ENCODE results near the gene PACRG.

- TF ChIP-seq REST (IDR thresholded peaks at IDR 0.05; ENCODE audit: insufficient read depth in 1 of 2, low read depth in 2 of 2, low read length in 2 of 2) (no peak), POLR2AphosphoS5 (IDR thresholded peaks at IDR 0.05; ENCODE audit: low read depth, low read length) (no peak), SIN3A (IDR thresholded peaks at IDR 0.05; ENCODE audit: borderline replicate concordance, insufficient read depth, low read length) (no peak), TAF1 (IDR thresholded peaks at IDR 0.05; ENCODE audit: borderline replicate concordance, insufficient read depth, low read length) (no peak)
Observed at GRCh38 chr6:163263998-163264661, 536.4 kb downstream of the PACRG start.
